GM19468 (cell line): Measurements from ENCODE around the gene ANKRD60.

Experiments
- ATAC-seq: cut with Tn5 transposase; IDR thresholded peaks from one replicate; pipeline ENCODE4 v1.9.1; 2021; ENCODE audit warnings: mild to moderate bottlenecking, moderate library complexity, moderate number of reproducible peaks; ENCODE audit not compliant: unreplicated experiment; ENCODE audit errors: extremely low read depth

The ANKRD60 gene, protein sequence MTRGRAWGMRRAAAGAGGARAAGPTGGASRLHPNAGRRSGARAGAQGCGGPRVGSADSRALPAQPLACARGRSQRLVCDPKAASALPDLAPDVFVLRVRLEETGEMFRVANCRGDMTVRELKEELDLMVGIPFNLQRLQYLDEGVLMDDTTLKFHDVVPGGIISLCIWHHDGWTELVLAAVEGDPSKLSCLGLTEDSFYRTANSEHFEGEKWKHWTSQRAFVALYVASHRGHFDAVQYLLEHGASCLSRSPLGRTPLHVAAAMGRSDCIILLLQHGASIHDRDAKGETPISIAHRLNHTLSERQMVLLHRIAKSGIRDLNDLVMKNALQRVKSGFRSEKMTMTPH

DNA sequence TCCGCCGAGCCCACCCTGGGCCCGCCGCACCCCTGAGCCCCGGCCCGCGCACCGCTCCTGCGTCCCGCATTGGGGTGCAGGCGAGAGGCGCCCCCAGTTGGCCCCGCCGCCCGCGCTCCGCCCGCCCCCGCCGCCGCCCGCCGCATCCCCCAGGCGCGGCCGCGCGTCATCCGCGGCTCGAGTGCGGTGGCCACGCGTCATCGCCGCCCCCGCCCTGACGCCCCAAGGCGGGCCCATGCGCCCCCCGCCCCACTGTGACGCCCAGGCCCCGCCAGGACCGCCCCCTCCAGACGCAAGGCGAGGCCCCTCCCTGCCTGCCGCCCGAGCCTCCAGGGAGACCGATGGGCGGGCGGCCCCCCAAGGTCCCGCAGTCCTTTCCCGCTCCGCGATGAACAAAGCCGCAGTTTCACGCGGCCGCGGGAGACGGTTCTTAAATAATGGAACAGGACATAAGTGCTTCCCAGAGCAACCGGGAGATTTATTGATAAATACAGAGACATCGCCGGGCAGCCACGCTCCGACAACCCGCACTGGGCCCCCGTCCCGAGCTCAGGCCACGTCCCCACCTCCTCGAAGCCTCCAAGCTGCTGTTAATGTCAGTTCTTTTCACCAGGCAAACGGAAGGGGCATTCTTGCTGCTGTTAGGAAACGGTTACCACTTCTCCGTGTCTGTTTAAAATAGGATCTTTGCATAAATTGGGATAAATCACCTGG lies at the start of gene ANKRD60:
Gene ANKRD60, minus strand, starts transcription at position 170 of the 714 bp plus-strand sequence. Its CDS starts 0 bp downstream, at position 170.
- no peak for ATAC-seq

DNA sequence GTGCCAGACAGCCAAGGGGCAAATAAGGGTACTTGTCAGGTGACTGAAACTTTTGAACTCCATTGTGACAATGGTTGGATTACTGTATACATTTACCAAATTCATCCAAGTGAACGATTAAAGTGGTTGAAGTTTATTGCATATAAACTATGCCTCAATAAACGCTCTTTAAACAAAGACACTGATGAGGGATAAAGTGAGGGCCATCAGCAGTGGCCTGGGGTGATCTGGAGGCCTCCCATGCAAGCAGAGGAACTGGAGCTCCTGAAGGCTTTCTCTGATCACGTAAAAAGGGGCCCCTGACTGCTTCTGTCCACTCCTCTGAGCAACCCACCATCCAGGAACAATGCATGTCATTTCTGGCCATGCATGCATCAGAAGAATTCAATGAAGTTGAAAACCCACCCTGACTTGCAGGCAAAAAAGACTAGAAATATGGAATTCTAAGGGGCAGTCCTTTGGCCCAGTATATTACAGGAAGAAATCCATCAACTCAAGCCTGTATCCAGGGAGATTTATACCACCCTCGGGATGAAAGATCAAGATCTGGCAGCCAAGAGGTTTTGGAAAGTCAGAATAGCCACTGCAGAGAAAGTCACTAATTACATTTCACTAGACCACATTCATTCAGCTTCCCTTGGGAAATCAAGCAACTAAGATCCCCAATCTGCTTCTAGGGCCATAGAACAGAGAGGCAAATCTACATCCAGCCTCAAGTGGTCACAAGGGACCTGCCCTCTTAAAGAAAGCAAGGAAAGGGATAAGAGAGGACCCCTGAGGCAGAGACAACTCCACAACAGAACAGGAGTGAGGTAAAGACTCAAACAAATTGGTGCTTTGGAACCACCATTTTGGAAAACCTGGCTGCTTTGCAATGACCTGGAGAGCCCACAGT lies 49.4 kb upstream of the ANKRD60 start:
- no peak for ATAC-seq

DNA sequence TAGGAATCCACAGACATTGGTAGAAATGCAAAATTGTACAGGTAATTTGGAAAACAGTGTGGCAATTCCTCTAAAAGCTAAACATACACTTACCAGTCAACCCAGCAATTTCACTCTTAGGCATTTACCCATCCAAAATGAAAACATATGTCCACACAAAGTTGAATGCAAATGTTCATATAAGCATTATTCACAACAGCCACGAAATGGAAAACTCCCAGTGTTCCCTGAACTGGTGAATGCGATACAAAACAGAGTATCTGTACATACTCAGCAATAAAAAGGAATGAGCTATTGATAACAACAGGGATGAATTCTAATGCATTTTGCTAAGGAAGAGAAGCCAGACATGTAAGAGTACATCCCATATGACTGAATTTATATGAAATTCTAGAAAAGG lies 48.7 kb upstream of the ANKRD60 start:
- ATAC-seq = no peak

DNA sequence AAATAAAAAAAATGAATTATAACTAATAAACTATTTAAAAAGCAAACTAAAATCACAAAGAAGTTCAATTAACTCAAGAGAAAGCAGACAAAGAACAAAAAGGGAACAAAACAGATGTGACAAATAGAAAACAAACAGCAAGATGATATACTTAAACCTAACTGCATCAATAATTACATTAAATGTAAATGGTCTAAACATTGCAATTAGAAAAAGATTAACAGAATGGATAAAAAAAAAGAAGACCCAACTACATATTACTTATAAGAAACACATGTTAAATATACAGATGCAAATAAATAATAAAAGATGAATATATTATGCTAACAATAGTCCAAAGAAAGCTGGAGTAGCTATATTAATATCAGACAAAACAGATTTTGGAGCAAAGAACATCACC lies 45.9 kb upstream of the ANKRD60 start:
- ATAC-seq = no peak

DNA sequence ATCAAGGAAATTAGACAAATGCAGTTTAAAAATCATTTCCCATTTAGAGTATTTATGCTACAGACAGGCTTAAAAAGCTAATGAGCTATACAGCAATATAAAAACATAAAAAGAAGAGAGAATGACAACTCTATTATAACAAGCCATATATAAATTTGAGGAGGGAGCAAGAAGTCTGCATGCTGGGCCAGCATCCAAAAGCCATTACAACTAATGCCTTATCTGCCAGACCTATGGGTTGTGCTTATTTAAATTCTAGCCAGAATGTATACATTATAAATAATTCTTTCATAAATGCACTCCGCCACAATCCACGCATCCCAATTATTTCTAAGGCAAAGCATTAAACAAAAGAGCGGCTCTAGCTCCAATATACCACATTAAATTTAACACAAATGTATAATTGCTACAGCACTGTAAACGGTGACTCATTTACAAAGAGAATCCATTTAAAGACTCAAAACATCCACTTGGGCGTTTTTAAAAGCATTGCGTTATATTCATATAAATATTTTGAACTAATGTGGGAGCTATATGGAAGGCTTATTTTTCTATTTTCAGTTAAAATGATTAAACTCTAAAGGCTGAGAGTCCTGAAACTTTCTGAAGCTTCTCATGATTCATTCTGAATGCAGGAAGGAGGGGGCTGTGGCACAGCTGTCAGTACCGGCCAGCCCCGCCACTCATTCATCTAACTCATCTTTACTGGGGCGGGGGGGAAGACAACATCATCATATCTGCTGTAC lies 43.3 kb upstream of the ANKRD60 start:
- no peak for ATAC-seq

DNA sequence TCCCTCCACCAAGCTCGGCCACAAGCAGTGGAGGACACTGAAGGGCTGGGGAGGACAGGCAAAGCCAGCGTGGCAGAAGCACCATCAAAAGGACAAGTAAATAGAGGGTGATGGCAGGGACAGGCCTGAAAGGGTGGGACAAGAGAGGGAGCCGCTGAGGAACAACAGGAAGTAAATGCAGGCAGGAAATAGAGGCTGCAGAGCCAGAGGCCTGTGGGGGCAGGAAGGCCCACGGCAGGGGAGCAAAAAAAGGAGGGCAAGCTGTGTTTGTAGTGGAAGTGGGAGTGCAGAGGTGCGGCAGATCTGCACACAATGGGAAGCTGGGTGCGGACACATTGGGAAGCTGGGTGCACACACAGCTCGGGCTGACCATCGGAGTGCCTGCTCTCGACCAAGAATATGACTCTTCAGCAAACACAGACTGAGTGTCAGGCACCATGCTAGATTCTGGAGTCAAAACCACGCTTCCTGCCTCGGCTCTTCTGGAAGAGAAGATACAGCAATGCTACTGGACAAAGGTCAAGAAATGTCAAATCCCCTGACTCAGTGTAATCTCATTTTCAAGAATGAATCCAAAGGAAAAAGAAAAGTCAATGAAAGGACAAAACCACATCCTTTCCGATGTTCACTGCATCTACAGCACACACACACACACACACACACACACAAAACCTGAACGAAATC lies 40.6 kb upstream of the ANKRD60 start:
- ATAC-seq = no peak

DNA sequence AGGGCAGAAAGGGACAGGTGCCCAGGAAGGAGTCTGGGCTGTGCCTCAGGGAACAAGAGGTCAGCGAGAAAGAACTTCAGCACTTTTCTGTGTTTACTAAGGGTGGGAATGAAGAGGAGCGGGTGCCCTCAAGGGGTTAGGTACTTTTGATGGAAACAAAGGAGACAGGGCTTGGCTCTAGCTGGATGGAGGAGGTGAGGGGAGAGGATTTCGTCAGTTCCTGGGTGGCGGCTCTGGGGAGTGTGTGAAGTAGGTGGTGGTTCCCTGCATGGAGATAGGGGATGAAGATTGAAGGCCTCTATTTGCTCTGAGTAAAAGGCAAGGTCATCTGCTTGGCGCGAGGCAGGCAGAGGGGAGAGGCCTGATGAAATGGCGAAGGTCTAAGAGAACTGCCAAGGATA lies 40.0 kb upstream of the ANKRD60 start:
- no peak for ATAC-seq

DNA sequence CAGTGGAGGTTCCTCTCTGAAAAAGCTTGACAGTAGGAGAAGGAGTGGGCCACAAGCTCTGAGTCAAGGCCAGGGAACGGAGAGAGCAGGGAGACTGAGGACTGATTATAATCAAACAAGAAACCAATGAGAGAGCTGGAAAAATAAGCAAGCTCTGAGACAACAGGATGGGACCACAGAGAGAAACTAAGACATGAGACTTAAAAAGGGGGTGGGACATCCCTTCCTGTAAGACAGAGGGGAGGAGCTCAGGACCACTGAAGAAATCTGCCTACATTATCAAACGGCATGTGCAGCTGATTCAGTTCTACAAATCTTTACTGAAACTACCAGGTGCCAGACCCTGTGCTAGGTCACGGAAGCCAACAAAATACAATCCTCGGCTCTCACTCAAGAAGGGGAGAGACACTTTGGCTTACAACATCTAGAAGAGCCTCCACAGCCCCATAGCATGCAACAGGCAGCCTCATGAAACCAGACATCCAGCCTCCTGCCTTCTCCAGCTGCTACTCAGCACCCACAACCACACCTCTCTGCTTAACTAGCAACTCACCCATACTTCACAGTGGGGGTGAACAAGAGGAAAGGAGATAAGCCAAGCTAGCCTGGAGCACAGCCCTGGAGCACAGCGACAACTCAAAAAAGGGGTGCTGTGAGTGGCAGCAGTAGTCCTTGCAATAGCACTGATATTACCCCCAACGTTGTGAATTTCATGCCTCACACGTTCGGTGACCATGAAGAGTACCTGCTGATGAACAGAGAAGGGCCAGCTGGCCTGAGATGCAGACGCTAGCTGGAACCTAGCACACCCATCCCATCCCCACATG lies 39.1 kb upstream of the ANKRD60 start:
- no peak for ATAC-seq

DNA sequence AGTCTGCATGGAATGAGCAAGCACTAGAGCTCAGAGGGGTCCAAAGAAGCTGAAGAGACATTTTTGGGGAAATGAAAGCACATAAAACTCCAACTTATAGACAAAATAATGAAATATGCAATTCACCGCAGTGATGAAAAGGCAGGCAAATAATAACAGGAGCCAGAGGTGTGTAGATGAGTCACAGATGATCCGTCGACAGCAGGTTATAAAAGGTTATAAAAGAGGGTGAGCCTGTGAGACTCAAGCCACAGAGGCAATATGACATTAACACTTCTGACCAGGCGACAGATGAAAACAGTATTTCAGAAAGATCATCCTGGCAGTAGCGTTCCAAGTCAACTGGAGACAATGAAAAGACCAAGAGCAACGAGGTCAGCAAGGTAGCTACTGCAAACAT lies 35.8 kb upstream of the ANKRD60 start:
- no peak for ATAC-seq

DNA sequence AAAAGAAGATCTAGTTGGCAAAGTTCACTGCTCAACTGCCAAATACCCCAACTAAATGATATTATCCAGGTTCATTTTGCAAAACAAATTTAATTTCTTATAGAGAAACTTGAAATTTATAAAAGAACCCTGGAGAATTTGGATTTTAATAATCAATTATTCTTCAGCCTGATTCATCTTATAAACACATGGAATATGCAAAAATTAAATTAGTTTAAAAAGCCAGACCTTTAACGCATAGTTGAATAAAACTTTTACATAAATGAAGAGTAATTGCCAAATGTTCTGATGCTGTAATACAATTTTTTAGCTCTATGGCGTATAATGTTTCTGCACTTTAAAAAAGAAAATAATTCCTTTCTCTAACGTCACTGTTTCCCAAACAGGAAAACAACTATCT lies 33.2 kb upstream of the ANKRD60 start:
- no peak for ATAC-seq

DNA sequence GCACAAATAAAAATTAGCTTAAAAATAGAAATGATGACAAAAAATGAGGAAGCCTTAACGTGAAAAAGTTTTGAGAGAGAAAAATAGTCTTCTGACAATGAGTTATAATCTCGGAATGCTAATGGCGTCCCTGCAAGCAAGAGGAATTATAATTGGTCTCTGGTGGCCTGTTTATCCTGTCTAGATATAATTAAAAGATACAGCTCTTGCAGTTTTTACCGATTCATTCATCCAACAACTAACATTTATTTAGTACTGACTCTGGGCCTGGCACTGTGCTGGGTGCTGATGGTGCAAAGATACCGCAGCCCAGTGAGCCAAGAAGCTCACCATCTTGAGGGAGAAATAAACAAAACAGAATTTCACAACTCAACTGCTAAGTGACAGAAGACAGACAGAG lies 31.6 kb upstream of the ANKRD60 start:
- ATAC-seq = no peak

DNA sequence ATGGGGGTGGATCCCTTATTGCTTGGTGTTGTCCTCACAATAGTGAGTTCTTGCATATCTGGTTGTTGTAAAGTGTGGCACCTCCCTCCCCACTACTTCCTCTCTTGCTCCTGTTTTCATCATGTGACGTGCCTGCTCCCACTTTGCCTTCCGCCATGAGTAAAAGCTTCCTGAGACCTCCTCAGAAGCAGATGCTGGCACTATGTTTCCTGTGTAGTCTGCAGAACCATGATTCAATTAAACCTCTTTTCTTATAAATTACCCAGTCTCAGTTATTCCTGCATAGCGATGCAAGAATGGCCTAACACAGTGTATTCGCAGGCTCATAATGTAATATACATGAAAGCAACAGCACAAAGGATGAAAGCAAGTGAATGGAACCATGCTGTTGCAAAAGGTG lies 28.4 kb upstream of the ANKRD60 start:
- ATAC-seq = no peak

DNA sequence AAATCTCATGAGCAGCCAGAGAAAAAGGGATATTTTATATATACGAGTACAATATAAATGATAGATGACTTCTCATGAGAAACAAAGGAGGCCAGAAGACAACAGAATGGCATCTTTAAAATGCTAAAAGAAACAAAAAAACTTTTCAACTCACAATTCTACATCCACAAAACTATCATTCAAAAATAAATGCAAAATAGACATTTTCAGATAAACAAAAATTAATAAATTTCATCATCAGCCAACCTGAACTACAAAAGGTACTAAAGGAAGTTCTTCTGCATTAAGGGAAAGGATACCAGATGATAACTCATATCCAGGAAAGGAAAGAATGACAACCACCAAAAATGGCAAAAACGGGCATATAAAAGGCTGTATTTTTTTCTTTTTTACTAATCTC lies 27.9 kb upstream of the ANKRD60 start:
- ATAC-seq = no peak

DNA sequence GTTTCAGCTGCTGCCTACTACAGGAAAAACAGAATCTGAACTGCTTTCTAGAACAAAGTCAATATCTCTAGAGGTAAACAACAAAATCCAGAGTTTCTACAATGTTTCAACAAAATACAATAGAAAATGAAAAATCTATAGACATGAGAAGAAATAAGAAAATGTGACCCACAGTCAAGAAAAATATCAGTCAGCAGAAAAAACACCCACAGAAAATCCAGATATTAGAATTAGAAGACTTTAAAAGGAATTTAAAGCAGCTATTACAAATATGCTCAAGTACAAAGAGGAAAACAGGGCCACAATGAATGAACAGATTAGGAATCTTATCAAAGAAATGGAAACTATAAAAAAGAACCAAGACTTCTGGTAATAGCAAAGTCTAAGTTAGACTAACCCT lies 26.4 kb upstream of the ANKRD60 start:
- no peak for ATAC-seq

DNA sequence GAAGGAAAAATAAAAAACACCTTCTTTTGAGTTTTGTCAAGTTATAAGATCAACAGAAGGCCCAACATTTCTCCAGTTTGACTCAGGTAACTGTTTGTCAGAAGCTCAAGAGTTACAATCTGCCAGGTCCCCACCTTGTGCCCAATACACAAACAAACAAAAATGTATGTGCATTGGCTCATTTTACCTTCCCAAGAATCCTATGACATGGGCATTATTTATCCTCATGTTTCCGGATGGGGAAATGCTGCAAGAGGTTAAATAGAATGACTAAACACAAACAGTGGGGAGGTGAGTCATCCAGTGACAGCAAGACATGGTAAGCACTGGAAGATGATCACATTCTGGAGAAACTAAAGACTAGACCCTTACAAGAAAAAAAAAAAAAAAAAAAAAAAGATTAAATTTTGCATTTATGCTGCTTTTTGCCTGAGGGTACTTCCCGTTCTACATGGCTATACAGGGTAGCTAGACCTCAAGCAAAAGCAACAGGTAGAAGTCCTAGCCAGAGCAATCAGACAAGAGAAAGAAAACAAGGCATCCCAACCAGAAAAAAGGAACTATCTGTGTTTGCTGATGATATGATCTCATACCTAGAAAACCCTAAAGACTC lies 23.6 kb upstream of the ANKRD60 start:
- no peak for ATAC-seq

DNA sequence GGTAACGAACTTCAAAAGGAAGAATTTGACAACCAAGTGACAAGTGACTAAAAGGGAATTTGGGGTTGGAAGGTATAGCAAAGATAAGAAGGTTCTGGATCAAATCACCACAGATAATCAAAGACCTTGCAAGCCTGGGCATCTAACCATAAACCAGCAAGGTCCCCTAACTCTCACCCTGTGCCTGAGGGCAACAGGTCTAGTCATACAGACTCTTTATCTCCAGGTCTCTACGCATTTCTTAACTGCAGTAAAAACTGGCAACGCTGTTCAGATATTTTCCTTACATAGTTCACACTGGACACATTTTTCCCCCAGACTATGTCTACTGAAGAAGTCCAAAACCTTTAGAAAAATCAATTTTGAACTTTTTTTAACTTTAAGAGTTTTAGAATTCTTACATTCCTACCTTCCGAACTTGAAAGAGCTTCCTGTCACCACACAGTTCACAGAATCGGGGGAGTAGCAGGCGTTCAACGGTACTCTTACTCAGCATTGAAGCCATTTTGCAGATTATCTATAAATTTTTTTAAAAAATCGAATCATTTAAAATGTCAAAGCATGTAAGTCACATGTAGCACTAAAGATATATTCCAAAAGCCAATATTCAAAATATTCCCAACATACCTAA lies 23.0 kb upstream of the ANKRD60 start:
- no peak for ATAC-seq

DNA sequence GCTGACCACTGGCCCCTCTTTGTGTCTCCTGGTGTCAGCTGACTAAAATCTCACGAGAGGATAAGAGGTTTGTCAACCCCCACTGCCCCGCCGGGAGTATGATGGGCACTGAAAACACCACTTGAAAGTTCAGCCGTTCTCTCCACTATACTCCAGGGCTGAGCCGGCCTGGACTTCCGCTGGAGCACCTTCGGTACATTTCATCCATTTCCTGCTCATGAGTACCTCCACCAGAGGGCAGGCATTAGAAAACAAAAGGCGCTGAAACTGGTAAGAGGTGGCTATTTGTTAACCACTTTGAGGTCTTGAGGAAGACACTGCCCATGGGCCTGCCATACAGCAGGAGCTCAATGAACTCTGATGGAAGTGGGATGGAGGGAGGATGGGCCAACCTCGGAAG lies 17.9 kb upstream of the ANKRD60 start:
- ATAC-seq = no peak

DNA sequence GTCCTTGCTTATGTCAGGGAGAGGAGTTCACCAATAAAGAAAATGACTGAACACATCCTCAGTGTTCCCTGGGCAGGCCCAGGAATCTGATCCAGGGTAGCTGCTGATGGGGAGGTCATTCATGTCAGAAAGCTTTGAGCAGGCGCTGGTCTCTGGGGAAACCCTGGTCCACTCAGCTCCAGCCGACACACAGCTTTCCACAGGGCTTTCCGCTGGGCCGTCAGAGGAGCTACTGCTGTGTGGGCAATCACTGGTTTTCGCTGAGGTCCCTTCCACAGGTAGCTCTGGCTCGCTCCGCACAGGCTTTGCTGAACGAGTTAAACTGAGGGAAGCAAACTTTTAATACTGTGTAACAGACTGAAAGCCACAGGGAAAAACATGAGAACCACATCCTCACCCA lies 17.5 kb upstream of the ANKRD60 start:
- ATAC-seq = no peak
